Upper lobe of left lung (tissue), 4 donors: ENCODE measurements around the gene PTPRF.

Experiments used
- EP300 ChIP-seq, 4 donors: sonication (generic); formaldehyde crosslinking; IDR thresholded peaks; one replicate each; pipeline ENCODE4 v1.5.1; 2017; ENCODE audit warnings: antibody characterized with exemption in 4 of 4, control low read depth in 2 of 4
- POLR2A ChIP-seq, 4 donors: fragments of 450-650 bp; IDR thresholded peaks; one replicate each; pipeline ENCODE4 v1.5.1; 2016 to 2017; ENCODE audit warnings: antibody characterized with exemption in 4 of 4, mild to moderate bottlenecking in 2 of 4
- TF ChIP-seq, protein P1 (sequence below), 6 experiments: fragments of 450-650 bp in 4 of 6; fragments of 200-600 bp in 2 of 6; sonication (generic) in 2 of 6; IDR thresholded peaks; one replicate each; pipeline ENCODE4 v1.5.1; 2016 to 2019; ENCODE audit warnings: antibody characterized with exemption in 6 of 6

DNA sequence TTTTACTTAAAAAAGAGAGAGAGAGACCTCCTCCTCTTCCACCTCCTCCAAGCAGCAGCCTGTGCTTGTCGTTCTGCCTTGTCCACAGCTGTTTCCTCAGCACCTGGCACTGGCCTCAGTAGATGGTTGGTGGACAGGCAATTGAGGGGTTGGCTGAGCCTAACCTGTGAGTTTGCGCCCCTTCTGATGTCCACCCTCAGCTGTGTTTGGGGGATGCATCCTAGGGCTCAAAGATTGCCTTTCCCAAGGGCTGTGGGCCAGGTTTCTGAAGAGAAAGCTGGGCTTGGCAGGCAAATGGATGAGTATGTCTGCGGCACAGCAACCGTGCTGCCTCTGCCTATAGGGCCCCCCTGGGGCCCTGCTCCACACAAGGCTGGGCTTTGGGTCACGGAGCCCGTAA, 84.2 kb downstream of the PTPRF start:
- TF ChIP-seq, protein P1, sequence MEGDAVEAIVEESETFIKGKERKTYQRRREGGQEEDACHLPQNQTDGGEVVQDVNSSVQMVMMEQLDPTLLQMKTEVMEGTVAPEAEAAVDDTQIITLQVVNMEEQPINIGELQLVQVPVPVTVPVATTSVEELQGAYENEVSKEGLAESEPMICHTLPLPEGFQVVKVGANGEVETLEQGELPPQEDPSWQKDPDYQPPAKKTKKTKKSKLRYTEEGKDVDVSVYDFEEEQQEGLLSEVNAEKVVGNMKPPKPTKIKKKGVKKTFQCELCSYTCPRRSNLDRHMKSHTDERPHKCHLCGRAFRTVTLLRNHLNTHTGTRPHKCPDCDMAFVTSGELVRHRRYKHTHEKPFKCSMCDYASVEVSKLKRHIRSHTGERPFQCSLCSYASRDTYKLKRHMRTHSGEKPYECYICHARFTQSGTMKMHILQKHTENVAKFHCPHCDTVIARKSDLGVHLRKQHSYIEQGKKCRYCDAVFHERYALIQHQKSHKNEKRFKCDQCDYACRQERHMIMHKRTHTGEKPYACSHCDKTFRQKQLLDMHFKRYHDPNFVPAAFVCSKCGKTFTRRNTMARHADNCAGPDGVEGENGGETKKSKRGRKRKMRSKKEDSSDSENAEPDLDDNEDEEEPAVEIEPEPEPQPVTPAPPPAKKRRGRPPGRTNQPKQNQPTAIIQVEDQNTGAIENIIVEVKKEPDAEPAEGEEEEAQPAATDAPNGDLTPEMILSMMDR (IDR thresholded peaks at IDR 0.05): no peak
- TF ChIP-seq POLR2A (IDR thresholded peaks at IDR 0.05): no peak
- TF ChIP-seq EP300 (IDR thresholded peaks at IDR 0.05): no peak
